ENCODE data around the gene MYBPH. TPM values are rescaled to one million over a fixed set of nuclear protein-coding genes. Genes with fewer than 3 reads are reported as not detected.

MYBPH gene
- total RNA-seq, 1 donor from 2014 or later, result not detected

DNA sequence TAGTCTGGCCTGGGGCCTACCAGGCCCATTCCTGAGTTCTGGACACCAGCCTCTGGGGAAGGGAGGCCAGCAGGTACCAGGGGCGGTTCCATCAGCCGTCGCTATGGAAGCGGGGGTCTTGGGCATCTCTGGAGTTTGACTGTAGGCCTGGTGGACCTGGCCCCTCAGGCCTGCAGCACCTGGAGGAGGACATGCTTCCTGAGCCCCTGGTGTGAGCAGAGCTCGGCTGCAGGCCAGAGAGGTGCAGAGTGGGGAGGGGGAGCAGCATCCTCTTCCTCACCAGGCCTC lies 7.8 kb downstream of the MYBPH start:
- peaks cover 3% of the 10 kb centered on the region for H3K4me1 Mint-ChIP-seq
- H3K9me3 Mint-ChIP-seq, result no peaks in the 10 kb centered on the region
- DNase-seq (ENCODE audit: low spot score in 2 of 2, unreplicated experiment in 2 of 2), result no peak
- H3K36me3 Mint-ChIP-seq, result no peaks in the 10 kb centered on the region
- TF ChIP-seq, protein P1, sequence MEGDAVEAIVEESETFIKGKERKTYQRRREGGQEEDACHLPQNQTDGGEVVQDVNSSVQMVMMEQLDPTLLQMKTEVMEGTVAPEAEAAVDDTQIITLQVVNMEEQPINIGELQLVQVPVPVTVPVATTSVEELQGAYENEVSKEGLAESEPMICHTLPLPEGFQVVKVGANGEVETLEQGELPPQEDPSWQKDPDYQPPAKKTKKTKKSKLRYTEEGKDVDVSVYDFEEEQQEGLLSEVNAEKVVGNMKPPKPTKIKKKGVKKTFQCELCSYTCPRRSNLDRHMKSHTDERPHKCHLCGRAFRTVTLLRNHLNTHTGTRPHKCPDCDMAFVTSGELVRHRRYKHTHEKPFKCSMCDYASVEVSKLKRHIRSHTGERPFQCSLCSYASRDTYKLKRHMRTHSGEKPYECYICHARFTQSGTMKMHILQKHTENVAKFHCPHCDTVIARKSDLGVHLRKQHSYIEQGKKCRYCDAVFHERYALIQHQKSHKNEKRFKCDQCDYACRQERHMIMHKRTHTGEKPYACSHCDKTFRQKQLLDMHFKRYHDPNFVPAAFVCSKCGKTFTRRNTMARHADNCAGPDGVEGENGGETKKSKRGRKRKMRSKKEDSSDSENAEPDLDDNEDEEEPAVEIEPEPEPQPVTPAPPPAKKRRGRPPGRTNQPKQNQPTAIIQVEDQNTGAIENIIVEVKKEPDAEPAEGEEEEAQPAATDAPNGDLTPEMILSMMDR (IDR thresholded peaks at IDR 0.05; ENCODE audit: unreplicated experiment), result no peak
- H3K27me3 Mint-ChIP-seq (ENCODE audit: low read depth), result peaks cover 8% of the 10 kb centered on the region
- no peak overlapping the region for H3K4me3 Mint-ChIP-seq
- H3K27ac Mint-ChIP-seq, result no peak overlapping the region

- Mint-ChIP-seq H3K9me3 (no peaks in the 10 kb centered on the region), H3K36me3 (no peaks in the 10 kb centered on the region), H3K27ac (no peak overlapping the region), H3K4me3 (no peak overlapping the region), H3K4me1 (peaks cover 3% of the 10 kb centered on the region), H3K27me3 (ENCODE audit: low read depth) (peaks cover 8% of the 10 kb centered on the region)
- no peak for DNase-seq (ENCODE audit: low spot score in 2 of 2, unreplicated experiment in 2 of 2)
- TF ChIP-seq, protein P1 (IDR thresholded peaks at IDR 0.05; ENCODE audit: unreplicated experiment), result no peak
Measured at GRCh38 chr1:203167026-203167912, 8.4 kb downstream of the MYBPH start.

DNA sequence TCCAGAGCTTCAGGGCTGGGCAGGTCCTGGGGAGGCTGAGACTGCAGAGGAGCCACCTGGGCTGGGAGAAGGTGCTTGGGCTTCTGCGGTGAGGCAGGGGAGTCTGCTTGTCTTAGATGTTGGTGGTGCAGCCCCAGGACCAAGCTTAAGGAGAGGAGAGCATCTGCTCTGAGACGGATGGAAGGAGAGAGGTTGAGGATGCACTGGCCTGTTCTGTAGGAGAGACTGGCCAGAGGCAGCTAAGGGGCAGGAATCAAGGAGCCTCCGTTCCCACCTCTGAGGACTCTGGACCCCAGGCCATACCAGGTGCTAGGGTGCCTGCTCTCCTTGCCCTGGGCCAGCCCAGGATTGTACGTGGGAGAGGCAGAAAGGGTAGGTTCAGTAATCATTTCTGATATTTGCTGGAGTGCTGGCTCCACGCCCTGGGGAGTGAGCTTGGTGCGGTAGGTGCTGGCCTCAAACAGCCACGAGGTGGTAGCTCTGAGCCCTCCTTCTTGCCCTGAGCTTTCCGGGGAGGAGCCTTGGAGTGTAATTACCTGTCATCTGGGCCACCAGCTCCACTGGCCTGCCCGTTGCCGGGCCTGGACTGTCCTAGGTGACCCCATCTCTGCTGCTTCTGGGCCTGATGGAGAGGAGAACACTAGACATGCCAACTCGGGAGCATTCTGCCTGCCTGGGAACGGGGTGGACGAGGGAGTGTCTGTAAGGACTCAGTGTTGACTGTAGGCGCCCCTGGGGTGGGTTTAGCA lies 9.3 kb downstream of the MYBPH start:
- no peak overlapping the region for H3K4me3 Mint-ChIP-seq
- H3K27me3 Mint-ChIP-seq (ENCODE audit: low read depth), result peaks cover 7% of the 10 kb centered on the region
- no peak overlapping the region for H3K27ac Mint-ChIP-seq
- TF ChIP-seq, protein P1 (IDR thresholded peaks at IDR 0.05; ENCODE audit: unreplicated experiment), result no peak
- H3K9me3 Mint-ChIP-seq, result no peaks in the 10 kb centered on the region
- no peak for DNase-seq (ENCODE audit: low spot score in 2 of 2, unreplicated experiment in 2 of 2)
- H3K36me3 Mint-ChIP-seq, result no peaks in the 10 kb centered on the region
- H3K4me1 Mint-ChIP-seq, result peaks cover 3% of the 10 kb centered on the region

GRCh38 chr1:203165800-203166161 lies 9.8 kb downstream of the MYBPH start:
- Mint-ChIP-seq H3K4me1 (peaks cover 3% of the 10 kb centered on the region), H3K9me3 (no peaks in the 10 kb centered on the region), H3K4me3 (no peak overlapping the region), H3K36me3 (no peaks in the 10 kb centered on the region), H3K27me3 (ENCODE audit: low read depth) (peaks cover 7% of the 10 kb centered on the region), H3K27ac (no peak overlapping the region)
- TF ChIP-seq, protein P1 (IDR thresholded peaks at IDR 0.05; ENCODE audit: unreplicated experiment), result no peak
- no peak for DNase-seq (ENCODE audit: low spot score in 2 of 2, unreplicated experiment in 2 of 2)

- no peaks in the 10 kb centered on the region for H3K36me3 Mint-ChIP-seq
- peaks cover 7% of the 10 kb centered on the region for H3K27me3 Mint-ChIP-seq (ENCODE audit: low read depth)
- no peak overlapping the region for H3K4me3 Mint-ChIP-seq
- peaks cover 3% of the 10 kb centered on the region for H3K4me1 Mint-ChIP-seq
- no peak for DNase-seq (ENCODE audit: low spot score in 2 of 2, unreplicated experiment in 2 of 2)
- H3K27ac Mint-ChIP-seq, result no peak overlapping the region
- TF ChIP-seq, protein P1 (IDR thresholded peaks at IDR 0.05; ENCODE audit: unreplicated experiment), result no peak
- no peaks in the 10 kb centered on the region for H3K9me3 Mint-ChIP-seq
Measured at GRCh38 chr1:203165101-203165799, 10.4 kb downstream of the MYBPH start.

Measured in mesothelial cell of epicardium (in vitro differentiated cells).